Measurements from ENCODE around the gene ASXL2.

- TF ChIP-seq FOXM1 (IDR thresholded peaks at IDR 0.05; ENCODE audit: borderline replicate concordance) (no peak), ELF4 (IDR thresholded peaks at IDR 0.05) (no peak), FOXK2 (IDR thresholded peaks at IDR 0.05) (no peak), SP1 (IDR thresholded peaks at IDR 0.05) (no peak), ARNT (IDR thresholded peaks at IDR 0.05) (no peak)
Measured at GRCh38 chr2:25720575-25720974, 157.7 kb downstream of the ASXL2 start.
